ENCODE results near the gene NUCKS1. TPM values are rescaled to one million over a fixed set of nuclear protein-coding genes. Genes with fewer than 3 reads are reported as not detected.

NUCKS1 gene, protein sequence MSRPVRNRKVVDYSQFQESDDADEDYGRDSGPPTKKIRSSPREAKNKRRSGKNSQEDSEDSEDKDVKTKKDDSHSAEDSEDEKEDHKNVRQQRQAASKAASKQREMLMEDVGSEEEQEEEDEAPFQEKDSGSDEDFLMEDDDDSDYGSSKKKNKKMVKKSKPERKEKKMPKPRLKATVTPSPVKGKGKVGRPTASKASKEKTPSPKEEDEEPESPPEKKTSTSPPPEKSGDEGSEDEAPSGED
- total RNA-seq, result 77.3 and 87.9 TPM in 2 replicates

DNA sequence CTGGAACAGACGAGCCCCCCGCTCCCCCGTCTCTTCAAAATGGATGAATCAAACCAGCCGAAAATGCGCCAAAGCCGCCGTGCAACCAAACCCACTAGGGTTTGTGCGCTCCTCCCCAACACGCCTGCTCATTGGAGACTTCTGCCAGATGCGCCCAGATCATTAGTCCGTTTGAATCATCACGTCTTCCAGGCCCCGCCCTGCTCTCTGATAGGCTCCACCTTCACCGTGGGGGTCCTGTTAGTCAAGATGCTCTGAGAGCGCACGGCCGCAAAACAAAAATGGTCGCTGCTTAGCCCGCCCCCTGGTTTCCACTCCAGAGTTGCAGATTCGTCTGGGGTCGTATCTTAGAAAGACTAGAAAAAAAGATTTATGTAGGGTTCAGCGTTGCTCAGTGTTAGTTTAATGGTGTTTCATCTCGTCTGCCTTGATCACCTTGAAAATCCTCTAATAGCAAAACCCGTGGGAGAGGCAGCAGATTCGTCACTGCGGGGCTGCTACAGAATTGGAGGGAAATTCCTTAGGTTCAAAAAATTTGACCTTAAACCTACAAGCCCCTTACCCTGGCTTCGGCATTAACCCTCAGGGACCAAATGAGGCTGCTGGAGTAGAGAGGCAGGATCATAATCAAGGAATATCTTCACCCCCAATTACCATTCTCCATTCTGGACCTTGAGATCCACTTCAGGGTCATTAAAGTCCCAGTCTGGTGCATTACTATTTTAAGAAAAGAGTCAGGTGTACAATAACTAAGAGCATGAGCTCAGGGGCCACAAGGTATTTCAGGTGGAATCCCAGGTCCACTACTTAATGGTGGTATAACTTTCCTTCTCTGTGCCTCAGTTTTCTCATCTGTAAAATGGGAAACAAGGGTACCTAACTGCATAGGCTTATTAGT lies at the start of gene NUCKS1:
NUCKS1 (minus strand) TSS at position 45 of the 898 bp plus-strand sequence. CDS start 209 bp downstream, outside the sequence.

DNA sequence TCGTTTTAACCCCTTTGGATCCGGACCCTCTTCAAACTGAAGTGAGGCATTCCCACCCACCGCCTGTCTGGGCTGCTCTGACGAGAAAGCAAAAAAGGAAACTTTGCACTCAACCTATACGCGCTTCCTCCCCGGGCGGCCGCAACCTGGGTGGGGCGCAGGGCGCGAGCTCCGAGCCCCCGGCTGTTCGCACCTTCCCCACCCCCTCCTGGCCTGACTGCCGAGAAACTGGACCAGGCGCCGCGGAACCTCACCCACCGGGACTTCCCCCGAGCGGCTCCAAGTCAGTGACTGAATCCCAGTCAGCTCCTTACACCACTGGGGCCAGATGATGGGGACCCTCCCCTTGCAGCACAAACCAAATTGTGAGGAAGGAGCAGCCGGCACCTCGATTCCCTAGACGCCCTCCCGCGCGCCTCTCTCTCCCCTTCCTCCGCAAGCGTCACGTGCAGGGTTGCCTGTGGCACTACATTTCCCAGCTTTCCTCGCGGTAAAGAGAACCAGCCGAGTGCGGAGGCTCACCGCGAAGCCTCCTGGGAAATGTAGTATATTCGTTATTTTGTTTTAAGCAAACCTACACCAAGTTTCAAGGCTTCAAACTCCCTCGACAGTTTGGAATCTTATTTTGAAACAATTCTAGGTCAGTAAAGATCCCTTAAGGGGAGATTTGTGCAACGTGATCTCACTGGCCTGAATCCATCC lies 25.2 kb upstream of the NUCKS1 start, which contains the start of gene RAB29:
RAB29 (minus strand) TSS at position 468 of the 702 bp plus-strand sequence. CDS start 526 bp downstream, outside the sequence.

DNA sequence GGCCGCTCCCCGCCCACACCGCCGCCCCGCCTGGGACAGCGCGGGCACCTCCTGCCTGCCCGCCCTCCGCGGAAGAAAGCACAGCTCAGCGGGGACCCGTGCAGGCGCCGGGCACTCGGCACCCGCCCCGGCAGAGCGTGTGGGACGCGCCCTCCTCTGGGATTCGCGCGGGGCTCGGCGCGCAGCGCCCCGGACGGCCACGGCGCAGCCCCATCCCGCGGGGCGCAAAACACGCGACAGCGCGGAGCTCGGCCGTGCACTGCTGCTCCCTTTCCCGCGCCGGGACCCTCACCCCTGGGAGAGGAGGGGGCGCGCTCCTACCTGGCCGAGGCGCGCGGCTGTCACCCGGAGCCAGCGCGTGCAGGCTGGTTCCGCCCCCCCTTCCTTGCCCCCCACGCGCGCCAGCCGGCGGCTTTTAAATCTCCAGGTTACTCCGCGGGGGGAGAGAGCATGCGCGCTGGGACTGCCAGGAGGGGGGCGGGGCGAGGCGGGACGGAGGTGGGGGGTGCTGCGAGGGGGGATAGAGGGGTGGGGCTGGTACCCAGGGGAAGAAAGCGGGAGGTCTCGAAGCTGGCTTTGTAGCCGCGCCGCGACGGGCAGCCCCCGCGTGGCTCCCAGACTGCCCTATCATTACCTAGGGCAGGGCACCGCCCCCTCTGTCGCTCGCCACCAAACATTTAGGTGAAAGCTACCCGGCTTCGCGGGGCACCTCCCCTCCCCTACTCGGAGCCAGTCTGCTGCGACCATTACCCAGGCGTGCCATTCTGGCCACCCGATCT lies 69.7 kb downstream of the NUCKS1 start, which contains the start of gene SLC45A3:
SLC45A3 (minus strand) TSS at position 437 of the 779 bp plus-strand sequence. CDS start 15,853 bp downstream, outside the sequence.

Other genes starting within 250 kb of the NUCKS1 start
- gene CDK18, start 245.5 kb downstream of the NUCKS1 start, total RNA-seq, result 2.9 and 4.6 TPM in 2 replicates
- gene ELK4, start 118.2 kb downstream of the NUCKS1 start, total RNA-seq, result 18.9 and 25.6 TPM in 2 replicates
- 3.2 and 5.5 TPM in 2 replicates for gene SLC45A3, start 69.7 kb downstream of the NUCKS1 start, total RNA-seq
- 26.5 and 27.6 TPM in 2 replicates for gene RAB29, start 25.3 kb upstream of the NUCKS1 start, total RNA-seq
- 20.7 and 23.2 TPM in 2 replicates for gene SLC41A1, start 63.0 kb upstream of the NUCKS1 start, total RNA-seq
- gene PM20D1, start 100.0 kb upstream of the NUCKS1 start, total RNA-seq, result not detected in 2 replicates
- gene SLC26A9, start 193.3 kb upstream of the NUCKS1 start, total RNA-seq, result not detected in 2 replicates

Measured in cardiac ventricle fibroblast (primary cell).